Stimulated activated CD4-positive, alpha-beta T cell treated with anti-CD3 and anti-CD28 coated beads, Interleukin-12 subunit alpha, Interleukin-12 subunit beta, amount 100 ng/mL, for 48 hours (primary cell): ENCODE data around the gene ATF5.

Source experiments
- DNase-seq, 3 donors: peaks; one replicate each; pipeline ENCODE4 v3.0.0-alpha.2; 2020; ENCODE audit warnings: low read depth in 2 of 3, low spot score in 1 of 3

ATF5 gene

DNA sequence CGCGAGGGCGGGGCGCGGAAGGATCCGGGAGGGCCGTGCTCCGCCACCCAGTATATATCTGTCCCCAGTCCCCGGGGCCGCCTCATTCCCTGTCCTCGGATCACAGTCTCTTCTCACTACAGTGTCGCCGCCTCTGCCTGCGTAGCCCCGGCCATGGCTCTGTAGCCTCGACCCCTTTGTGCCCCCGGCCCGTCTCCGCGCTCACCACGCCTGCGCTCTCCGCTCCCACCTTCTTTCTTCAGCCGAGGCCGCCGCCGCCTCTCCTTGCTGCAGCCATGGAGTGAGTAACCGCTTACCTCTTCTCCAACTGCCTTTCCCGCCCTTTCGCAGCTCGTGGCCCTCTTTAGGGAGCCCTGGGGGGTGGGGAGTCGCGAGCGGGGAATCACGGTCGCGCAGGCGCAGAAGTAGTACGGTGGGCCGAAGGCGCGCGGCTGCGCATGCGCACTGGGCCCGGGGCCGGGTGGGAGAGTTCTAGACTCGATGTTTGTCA is at the start of gene ATF5, which contains the start of gene NUP62:
Gene ATF5 (plus strand): TSS at position 85 of the 490 bp plus-strand sequence. CDS start 1,646 bp downstream, outside the sequence.
Gene NUP62 (minus strand): TSS at position 384 of the 490 bp plus-strand sequence. CDS start 19,697 bp downstream, outside the sequence.
- DNase-seq = peak; percentile 87 to 89 (median 88)

- DNase-seq = no peak
Measured at GRCh38 chr19:49879243-49879963, 49.6 kb upstream of the ATF5 start.

DNA sequence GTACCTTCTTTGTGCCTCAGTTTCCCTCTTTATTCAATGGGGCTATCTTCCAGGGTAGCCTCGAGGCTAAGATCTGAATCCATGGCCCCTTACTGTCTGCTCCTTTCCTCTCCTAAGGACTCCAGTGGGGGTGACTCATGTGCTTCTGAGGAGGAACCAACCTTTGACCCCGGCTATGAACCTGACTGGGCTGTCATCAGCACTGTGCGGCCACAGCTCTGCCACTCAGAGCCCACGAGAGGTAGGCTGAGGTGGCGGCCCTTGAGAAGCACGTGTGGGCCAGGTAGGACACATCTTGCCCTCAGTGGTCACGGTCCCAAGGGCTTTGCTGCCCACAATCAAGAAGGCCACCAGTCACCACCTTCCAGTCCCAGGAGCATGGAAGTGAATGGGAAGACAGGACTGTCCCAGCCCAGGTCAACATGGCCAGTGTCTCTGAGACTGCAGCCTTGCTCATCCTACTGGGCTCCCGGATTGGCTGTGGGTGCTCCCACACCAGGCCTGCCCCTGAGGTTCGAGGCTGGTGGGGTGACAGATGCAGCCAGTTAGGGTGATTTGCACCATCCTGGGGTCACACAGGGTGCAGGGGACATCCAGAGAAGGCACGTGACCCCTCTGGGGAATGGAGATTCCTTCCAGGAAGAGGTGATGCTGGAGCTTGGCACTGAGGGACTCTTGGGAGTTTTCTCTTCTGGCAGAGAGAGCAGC is 48.7 kb upstream of the ATF5 start:
- no peak for DNase-seq

- no peak for DNase-seq
Measured at GRCh38 chr19:49881186-49881585, 47.8 kb upstream of the ATF5 start.

DNA sequence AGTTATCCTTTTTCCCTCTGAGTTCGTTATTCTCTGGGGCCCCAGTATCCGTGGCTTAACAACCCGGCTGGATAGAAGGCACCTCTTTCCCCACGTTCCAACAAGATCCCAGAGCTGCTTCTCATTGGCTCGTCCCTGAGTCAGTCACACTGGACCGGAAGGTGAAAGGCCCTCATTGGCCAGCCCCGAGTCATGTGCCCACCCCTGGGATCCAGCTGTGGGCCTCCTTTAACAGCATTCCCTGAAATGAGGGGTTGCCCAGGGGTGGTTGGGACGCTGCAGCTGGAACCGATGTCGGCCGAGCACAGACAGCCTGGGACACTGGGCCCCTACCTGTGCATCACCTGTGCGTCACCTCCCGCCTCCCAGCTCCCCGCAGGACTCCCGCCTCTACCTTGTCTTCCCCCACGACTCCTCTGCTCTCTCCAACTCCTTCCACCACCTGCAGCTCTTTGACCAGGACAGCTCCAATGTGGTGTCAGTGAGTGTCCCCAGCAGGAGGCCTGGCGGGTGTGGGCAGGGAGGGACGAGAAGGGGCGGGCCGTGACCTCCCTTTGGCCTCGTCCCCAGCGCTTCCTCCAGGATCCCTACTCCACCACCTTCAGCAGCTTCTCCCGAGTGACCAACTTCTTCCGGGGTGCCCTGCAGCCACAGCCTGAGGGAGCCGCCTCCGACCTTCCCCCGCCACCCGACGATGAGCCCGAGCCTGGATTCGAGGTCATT is 47.2 kb upstream of the ATF5 start:
- no peak for DNase-seq

GRCh38 chr19:49882643-49883042 is 46.4 kb upstream of the ATF5 start:
- no peak for DNase-seq

- no peak for DNase-seq
Measured at GRCh38 chr19:49883094-49883493, 45.9 kb upstream of the ATF5 start.

- DNase-seq = no peak
Measured at GRCh38 chr19:49884109-49884508, 44.9 kb upstream of the ATF5 start.

GRCh38 chr19:49884760-49885159 is 44.2 kb upstream of the ATF5 start:
- no peak for DNase-seq

DNA sequence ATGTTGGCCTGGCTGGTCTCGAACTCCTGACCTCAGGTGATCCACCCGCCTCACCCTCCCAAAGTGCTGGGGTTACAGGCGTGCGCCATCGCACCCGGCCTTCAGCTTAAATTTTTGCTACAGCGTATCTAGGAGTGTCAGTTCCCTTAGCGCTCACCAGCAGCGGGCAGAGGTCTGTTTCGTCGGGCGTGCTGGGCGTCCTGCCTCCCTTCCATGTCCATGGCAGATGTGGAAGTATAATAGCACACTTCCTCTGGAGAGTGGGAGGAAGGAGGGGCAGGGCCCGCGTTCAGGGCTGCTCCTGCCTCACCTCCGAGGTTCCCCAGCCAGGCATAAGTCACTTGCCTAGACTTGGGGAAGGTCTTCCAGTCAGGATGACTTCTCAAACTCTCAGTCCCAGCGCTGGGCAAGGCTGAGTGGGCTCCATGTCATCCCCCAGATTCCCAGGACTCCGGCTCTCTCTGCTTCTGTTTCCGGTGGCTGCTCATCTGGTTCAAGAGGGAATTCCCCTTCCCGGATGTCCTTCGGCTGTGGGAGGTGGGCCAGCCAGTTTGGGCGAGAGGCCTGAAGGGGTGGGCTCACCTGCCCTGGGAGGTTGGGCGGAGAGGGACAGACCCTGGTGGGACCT is 41.9 kb upstream of the ATF5 start:
- no peak for DNase-seq

DNA sequence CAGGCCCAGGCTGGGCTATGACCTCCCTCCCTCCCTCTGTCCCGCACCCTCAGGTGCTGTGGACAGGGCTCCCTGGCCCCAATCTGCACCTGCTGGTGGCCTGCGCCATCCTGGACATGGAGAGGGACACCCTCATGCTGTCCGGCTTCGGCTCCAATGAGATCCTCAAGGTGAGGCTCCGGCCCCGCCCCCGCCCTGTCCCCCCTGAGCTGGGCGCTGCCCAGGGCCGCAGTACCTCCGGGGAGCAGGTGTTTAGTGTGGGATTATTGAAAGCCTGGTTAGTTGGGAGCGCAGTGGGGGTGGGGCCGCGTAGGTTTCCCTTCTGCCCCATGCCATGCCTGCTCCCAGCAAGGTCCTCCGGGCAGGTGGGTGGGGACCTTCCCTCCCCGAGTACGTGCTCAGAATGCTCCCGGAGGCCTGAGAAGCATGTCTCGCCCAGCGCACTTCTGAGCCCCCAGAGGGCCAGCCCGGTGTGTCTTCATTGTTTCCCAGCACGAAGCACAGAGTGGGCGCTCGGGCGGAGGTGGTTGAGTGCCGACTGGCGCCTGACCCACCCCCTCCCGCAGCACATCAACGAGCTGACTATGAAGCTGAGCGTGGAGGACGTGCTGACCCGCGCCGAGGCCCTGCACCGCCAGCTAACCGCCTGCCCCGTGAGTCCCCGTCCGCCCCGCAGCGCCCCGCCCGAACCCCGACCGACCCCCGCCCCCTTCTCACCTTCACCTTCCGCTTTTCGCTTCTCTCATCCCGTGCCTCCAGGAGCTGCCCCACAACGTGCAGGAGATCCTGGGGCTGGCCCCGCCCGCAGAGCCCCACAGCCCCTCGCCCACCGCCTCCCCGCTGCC is 41.1 kb upstream of the ATF5 start:
- no peak for DNase-seq

DNA sequence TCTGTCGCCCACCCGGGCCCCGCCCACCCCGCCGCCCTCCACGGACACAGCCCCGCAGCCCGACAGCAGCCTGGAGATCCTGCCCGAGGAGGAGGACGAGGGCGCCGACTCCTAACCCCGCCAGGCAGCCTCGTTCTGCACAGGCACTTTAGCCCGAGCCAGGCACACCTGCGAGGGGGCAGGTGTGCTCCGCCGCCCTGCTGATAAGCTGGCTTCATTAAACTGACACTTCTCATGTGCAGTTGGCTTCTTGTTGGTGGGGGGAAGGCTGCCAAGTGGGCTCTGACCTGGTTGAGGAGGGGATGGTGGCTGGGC is 40.5 kb upstream of the ATF5 start:
- DNase-seq = no peak

GRCh38 chr19:49889038-49889686 is 39.8 kb upstream of the ATF5 start:
- no peak for DNase-seq

GRCh38 chr19:49889687-49890348 is 39.2 kb upstream of the ATF5 start:
- peak; percentile 60 to 74 (median 72) for DNase-seq

DNA sequence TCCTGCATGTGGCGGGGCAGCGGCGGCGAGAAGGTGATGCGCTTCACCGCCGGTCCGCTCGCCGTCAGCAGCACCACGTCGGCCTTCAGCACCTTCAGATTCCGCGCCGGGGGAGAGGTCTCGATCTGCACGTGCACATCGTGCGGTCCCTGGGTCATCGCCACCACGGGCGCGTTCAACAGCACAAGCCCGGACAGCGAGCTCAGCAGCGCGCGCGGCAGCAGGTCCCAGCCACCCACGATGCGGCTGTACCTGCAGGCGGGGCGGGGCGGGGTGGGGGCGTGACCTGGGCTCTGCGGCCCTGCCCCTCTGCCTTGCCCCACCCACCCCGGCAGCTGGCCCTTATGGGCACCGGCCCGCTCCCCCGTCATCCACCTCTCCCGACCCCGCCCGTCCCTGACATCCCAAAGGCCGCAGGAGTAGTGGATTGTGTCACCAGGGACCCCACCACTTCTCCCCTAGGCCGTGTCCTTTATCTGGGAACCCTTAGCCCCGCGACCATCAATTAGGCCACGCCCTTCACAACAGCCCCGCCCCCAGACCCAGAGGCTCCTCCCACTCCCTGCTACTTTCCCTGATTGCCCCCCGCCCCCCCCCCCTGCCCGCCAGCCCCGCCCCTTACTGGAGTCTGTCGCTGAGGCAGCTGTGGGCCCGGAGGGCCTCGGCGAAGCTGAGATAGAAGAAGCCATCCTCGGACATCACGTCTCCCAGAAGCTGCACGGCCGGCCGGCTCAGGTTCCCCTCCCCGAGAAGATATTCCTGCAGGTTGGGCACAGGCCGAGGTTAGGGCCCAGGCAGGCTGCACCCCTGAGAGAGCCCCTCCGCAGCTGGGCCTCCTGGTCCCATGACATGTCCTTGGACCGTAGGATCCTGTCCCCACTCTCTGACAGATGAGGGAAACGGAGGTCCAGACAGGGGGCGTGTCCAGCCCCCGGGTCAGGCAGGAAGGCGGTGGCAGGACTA is 38.4 kb upstream of the ATF5 start:
- peak; percentile 33 to 61 (median 53) for DNase-seq

DNA sequence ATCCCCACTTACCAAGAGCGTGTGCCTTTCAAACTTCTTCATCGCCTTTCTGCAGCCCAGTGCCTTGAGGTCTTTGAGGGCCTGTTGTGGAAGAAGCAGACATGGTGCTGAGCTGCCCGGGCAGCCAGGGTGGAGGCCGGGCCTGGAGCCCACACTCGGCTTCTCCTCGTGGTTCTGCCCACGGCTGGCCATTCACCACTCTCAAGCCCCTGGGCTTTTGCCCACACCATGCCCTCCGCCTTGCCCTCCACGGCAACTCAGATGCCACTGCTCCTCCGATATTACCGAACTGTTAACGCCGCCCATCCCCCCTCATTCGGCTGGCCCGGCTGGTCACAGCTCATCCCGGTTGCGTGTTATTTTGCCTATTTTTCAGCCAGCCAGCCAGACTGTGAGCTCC is 37.6 kb upstream of the ATF5 start:
- DNase-seq = no peak

GRCh38 chr19:49892716-49893115 is 36.3 kb upstream of the ATF5 start:
- no peak for DNase-seq

- DNase-seq = no peak
Measured at GRCh38 chr19:49894011-49894664, 34.9 kb upstream of the ATF5 start.
